H1 (cell line): ENCODE measurements around the gene PPP1R12C.

Source experiments
- BRCA1 ChIP-seq: IDR thresholded peaks from 2 replicates; pipeline ENCODE4 v1.6.1; 2012; ENCODE audit warnings: low read depth, low read length, improper control_type of control experiment
- EP300 ChIP-seq, 2 experiments: IDR thresholded peaks; 1 replicate in 1 of 2; 2 replicates in 1 of 2; pipeline ENCODE4 v1.6.1; 2011 to 2012; ENCODE audit warnings: low read depth in 2 of 2, low read length in 2 of 2, mild to moderate bottlenecking in 2 of 2, borderline replicate concordance in 1 of 2, inconsistent platforms in 1 of 2, moderate library complexity in 1 of 2
- FOSL1 ChIP-seq: IDR thresholded peaks from 2 replicates; pipeline ENCODE4 v1.6.1; 2011; ENCODE audit warnings: mild to moderate bottlenecking, low read depth, low read length, moderate library complexity; ENCODE audit not compliant: insufficient read depth
- GABPA ChIP-seq: IDR thresholded peaks from 2 replicates; pipeline ENCODE4 v1.6.1; 2011; ENCODE audit warnings: mild to moderate bottlenecking, low read length, moderate library complexity, borderline replicate concordance; ENCODE audit not compliant: insufficient read depth
- MAFK ChIP-seq: IDR thresholded peaks from 2 replicates; pipeline ENCODE4 v1.6.1; 2012; ENCODE audit warnings: low read depth, mild to moderate bottlenecking, improper control_type of control experiment, low read length
- POLR2A ChIP-seq, 2 experiments: IDR thresholded peaks; 1 replicate in 1 of 2; 2 replicates in 1 of 2; pipeline ENCODE4 v1.6.1; 2011; ENCODE audit warnings: low read depth in 2 of 2, low read length in 2 of 2, mild to moderate bottlenecking in 2 of 2; ENCODE audit errors: control extremely low read depth in 1 of 2
- RBBP5 ChIP-seq: IDR thresholded peaks from 2 replicates; pipeline ENCODE4 v1.7.1; 2012; ENCODE audit warnings: low read depth, mild to moderate bottlenecking, inconsistent platforms, low read length, moderate library complexity, borderline replicate concordance
- SAP30 ChIP-seq: fragments of 300-600 bp; sonication (generic); IDR thresholded peaks from 2 replicates; pipeline ENCODE4 v1.7.1; 2012; ENCODE audit warnings: low read length, moderate library complexity, mild to moderate bottlenecking, inconsistent platforms; ENCODE audit not compliant: insufficient read depth, insufficient replicate concordance
- SIRT6 ChIP-seq: IDR thresholded peaks from one replicate; pipeline ENCODE4 v1.7.1; 2012; ENCODE audit warnings: low read length, inconsistent platforms
- TF ChIP-seq, protein P1 (sequence below), 3 experiments: IDR thresholded peaks; 1 replicate in 2 of 3; 2 replicates in 1 of 3; pipeline versions ENCODE4 v1.5.1 to v1.6.1; 2011; ENCODE audit warnings: low read length in 3 of 3, mild to moderate bottlenecking in 3 of 3, inconsistent platforms in 2 of 3, low read depth in 1 of 3, moderate library complexity in 1 of 3; ENCODE audit not compliant: insufficient read depth in 1 of 3; ENCODE audit errors: control extremely low read depth in 1 of 3

DNA sequence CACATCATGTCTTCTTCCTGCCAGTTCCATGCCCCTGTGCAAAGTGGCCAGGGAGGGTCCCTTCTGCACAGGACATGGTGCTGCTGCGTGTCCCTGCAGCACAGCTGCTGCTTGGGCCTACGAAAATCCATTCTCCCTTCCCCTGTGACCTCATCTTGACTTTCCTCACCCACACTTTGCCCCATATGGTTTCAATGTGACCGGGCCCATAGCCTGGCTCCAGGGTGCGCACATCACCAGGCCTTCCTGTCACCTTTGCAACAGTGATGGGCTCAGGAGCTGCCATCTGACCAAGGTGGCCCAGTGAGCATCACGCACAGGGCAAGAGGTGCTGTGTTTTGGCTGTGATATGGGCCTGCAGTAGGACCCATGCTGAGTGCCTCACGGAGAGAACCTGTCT is 10.8 kb downstream of the PPP1R12C start:
- TF ChIP-seq, protein P1, sequence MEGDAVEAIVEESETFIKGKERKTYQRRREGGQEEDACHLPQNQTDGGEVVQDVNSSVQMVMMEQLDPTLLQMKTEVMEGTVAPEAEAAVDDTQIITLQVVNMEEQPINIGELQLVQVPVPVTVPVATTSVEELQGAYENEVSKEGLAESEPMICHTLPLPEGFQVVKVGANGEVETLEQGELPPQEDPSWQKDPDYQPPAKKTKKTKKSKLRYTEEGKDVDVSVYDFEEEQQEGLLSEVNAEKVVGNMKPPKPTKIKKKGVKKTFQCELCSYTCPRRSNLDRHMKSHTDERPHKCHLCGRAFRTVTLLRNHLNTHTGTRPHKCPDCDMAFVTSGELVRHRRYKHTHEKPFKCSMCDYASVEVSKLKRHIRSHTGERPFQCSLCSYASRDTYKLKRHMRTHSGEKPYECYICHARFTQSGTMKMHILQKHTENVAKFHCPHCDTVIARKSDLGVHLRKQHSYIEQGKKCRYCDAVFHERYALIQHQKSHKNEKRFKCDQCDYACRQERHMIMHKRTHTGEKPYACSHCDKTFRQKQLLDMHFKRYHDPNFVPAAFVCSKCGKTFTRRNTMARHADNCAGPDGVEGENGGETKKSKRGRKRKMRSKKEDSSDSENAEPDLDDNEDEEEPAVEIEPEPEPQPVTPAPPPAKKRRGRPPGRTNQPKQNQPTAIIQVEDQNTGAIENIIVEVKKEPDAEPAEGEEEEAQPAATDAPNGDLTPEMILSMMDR (IDR thresholded peaks at IDR 0.05; ENCODE audit: control extremely low read depth in 1 of 3, insufficient read depth in 1 of 3, low read depth in 1 of 3, low read length in 3 of 3), result no peak
- TF ChIP-seq SAP30 (no peak), MAFK (no peak), RBBP5 (no peak), FOSL1 (no peak), EP300 (IDR thresholded peaks at IDR 0.05; ENCODE audit: borderline replicate concordance in 1 of 2, low read depth in 2 of 2, low read length in 2 of 2) (no peak), POLR2A (IDR thresholded peaks at IDR 0.05; ENCODE audit: control extremely low read depth in 1 of 2, low read depth in 2 of 2, low read length in 2 of 2) (no peak), SIRT6 (no peak), BRCA1 (no peak), GABPA (no peak)
